A204.1 (cell line): ENCODE measurements around the gene ARMCX5.

Source experiments
- FAIRE-seq: peaks from 2 replicates; lab custom pipeline; 2012; peaks lifted over from hg19 to GRCh38; lab: Jason Lieb, UNC

The ARMCX5 gene

GRCh38 chrX:102599084-102599950, at the start of gene ARMCX5:
Gene ARMCX5, plus strand, starts transcription at chrX:102599515. Its CDS starts 2,627 bp downstream, at chrX:102602142.
- no peak for FAIRE-seq

GRCh38 chrX:102558607-102559006, 40.7 kb upstream of the ARMCX5 start:
- no peak for FAIRE-seq

GRCh38 chrX:102560423-102561068, 38.8 kb upstream of the ARMCX5 start:
- FAIRE-seq = no peak

- no peak for FAIRE-seq
Observed at GRCh38 chrX:102580891-102581290, 18.4 kb upstream of the ARMCX5 start.

- no peak for FAIRE-seq
Observed at GRCh38 chrX:102593367-102593766, 5.9 kb upstream of the ARMCX5 start.

- no peak for FAIRE-seq
Observed at GRCh38 chrX:102599951-102600579, 750 bp downstream of the ARMCX5 start.

GRCh38 chrX:102604327-102604726, 5.0 kb downstream of the ARMCX5 start:
- no peak for FAIRE-seq

- no peak for FAIRE-seq
Observed at GRCh38 chrX:102606115-102606514, 6.8 kb downstream of the ARMCX5 start.

- FAIRE-seq = no peak
Observed at GRCh38 chrX:102610905-102611304, 11.6 kb downstream of the ARMCX5 start.

GRCh38 chrX:102624105-102624504, 24.8 kb downstream of the ARMCX5 start:
- FAIRE-seq = no peak

GRCh38 chrX:102627640-102628039, 28.3 kb downstream of the ARMCX5 start:
- no peak for FAIRE-seq

- FAIRE-seq = no peak
Observed at GRCh38 chrX:102637561-102637960, 38.2 kb downstream of the ARMCX5 start.

GRCh38 chrX:102650903-102651241, 51.6 kb downstream of the ARMCX5 start:
- FAIRE-seq = no peak

GRCh38 chrX:102651242-102652011, 52.1 kb downstream of the ARMCX5 start, which contains the start of gene GPRASP1:
Gene GPRASP1, plus strand, starts transcription at chrX:102651483. Its CDS starts 2,431 bp downstream, at chrX:102653914.
- FAIRE-seq = no peak

GRCh38 chrX:102652031-102652688, 52.8 kb downstream of the ARMCX5 start:
- FAIRE-seq = no peak
